Heart right ventricle (tissue), 16 donors: Measurements from ENCODE around the gene ORC4. TPM values are rescaled to one million over a fixed set of nuclear protein-coding genes. Genes with fewer than 3 reads are reported as not detected.

Source experiments
- ATAC-seq, 8 donors: fragments of 200-7000 bp; cut with Tn5 transposase; one replicate each; pipeline ENCODE4 v1.9.1; 2020; ENCODE audit warnings: mild to moderate bottlenecking in 8 of 8, moderate library complexity in 8 of 8, moderate number of reproducible peaks in 1 of 8
- DNase-seq, 2 donors: peaks; one replicate each; pipeline ENCODE4 v3.0.0-alpha.2; 2020
- H3K27ac ChIP-seq, 10 donors: fragments of 200-600 bp; sonication (generic) in 2 of 10; one replicate each; pipeline versions ENCODE4 v1.5.0 to v1.8.0; 2020 to 2022; ENCODE audit warnings: mild to moderate bottlenecking in 3 of 10
- H3K27me3 ChIP-seq, 7 donors: fragments of 200-600 bp; one replicate each; pipeline ENCODE4 v1.8.0; 2021 to 2022; ENCODE audit warnings: mild to moderate bottlenecking in 2 of 7
- H3K36me3 ChIP-seq, 9 donors: fragments of 200-600 bp; sonication (generic) in 1 of 9; one replicate each; pipeline versions ENCODE4 v1.5.0 to v1.8.0; 2020 to 2022; ENCODE audit warnings: mild to moderate bottlenecking in 2 of 9
- H3K4me1 ChIP-seq, 9 donors: fragments of 200-600 bp; sonication (generic) in 1 of 9; one replicate each; pipeline versions ENCODE4 v1.5.0 to v1.8.0; 2020 to 2022; ENCODE audit warnings: mild to moderate bottlenecking in 4 of 9
- H3K4me3 ChIP-seq, 10 donors: fragments of 200-600 bp; sonication (generic) in 2 of 10; one replicate each; pipeline versions ENCODE4 v1.5.0 to v1.8.0; 2020 to 2022; ENCODE audit warnings: mild to moderate bottlenecking in 7 of 10, moderate library complexity in 2 of 10
- H3K9me3 ChIP-seq, 11 donors: fragments of 200-600 bp in 10 of 11; sonication (generic) in 2 of 11; one replicate each; pipeline versions ENCODE4 v1.5.0 to v1.8.0; 2013 to 2022; ENCODE audit warnings: mild to moderate bottlenecking in 2 of 11, control low read depth in 1 of 11, moderate library complexity in 1 of 11
- CTCF ChIP-seq, 9 donors: fragments of 200-600 bp; sonication (generic) in 2 of 9; IDR thresholded peaks; one replicate each; pipeline versions ENCODE4 v1.5.0 to v1.8.0; 2021 to 2022; ENCODE audit warnings: antibody characterized with exemption in 9 of 9, mild to moderate bottlenecking in 5 of 9, moderate library complexity in 1 of 9
- WGBS, 2 donors: extraction: QIAGEN DNeasy Blood & Tissue Kit; methylation state at CpG; one replicate each; pipeline ENCODE4 v1.1.7; 2013; ENCODE audit warnings: inconsistent platforms in 1 of 2; 5-methylcytosine and 5-hydroxymethylcytosine counted together
- intact Hi-C, 10 donors: fragments of 100-400 bp; cut with DNase I; formaldehyde crosslinking; loops; one replicate each; pipeline versions ENCODE4 v1.11.1 to v1.14.2; 2022
- polyA plus RNA-seq, 2 donors: library from polyadenylated mRNA; stranded (reverse); fragments of 200-250 nt; gene quantifications; one replicate each; pipeline ENCODE4 v1.2.3, GENCODE V29; 2013
- total RNA-seq, 10 donors: library from RNA; stranded (reverse); fragmentation: NEBNext Ultra II Directional in 3 of 10; extraction: Animal tissue kit (Norgen Biotek cat#: 25700) in 3 of 10; gene quantifications; one replicate each; pipeline versions ENCODE4 v1.2.1 to v1.2.4, GENCODE V29; 2021 to 2023
- donor health status: Arrhythmogenic right ventricular cardiomyopathy.
- donor health status: ischemic (EF 13 %, LVEDD 7.1; RV severe dilation, severe dysfunction).
- donor health status: healthy with polysubstance abuse.
- donor health status: DM: no; HTN: yes; CAD: no.
- donor health status: DM: no; HTN: no; CAD: no.
- donor health status: ischemic (EF 25% LVEDD 6.9; RV normal size, moderate dysfunction).
- donor health status: ischemic (EF 25% LVEDD 5.7; RV mildly dilated, moderate dysfunction).
- donor health status: healthy.
- donor health status: DM: yes; HTN: yes; CAD: no.
- donor health status: Ischemic cardiomyopathy.
- donor health status: ischemic (EF 35%, LVEDD 5.7; RV mildly dilated, moderate dysfunction).
- donor health status: nonischemic (EF 11% LVEDD 7.7; RV severe dilation, severe dysfunction).
- donor health status: DM: yes; HTN: yes; CAD: no.
- donor health status: PGD.
- donor health status: ischemic (EF 29% LVEDD 5.4; RV normal size, mild dysfunction).
- donor health status: nonischemic (EF 23%, LVEDD 6.1; RV moderate dilation, normal function).

Gene ORC4
- total and polyA plus RNA-seq, 12 donors: 8.4 to 51.7 (median 38.8) TPM

DNA sequence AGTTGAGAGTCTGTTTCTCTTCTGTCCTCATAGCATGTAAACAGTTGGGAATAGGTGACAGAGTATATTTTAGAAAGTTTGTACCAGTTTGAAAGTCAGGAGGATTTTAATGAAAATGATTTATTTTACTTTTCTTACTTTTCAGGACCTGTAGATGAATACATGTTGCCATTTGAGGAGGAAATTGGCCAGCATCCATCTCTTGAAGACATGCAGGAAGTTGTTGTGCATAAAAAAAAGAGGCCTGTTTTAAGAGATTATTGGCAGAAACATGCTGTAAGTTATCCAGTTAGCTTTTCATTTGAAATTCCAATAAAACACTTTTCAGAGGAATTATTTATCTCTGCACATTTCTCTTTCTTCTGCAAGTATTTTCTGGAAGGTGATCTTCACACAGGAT lies 94.7 kb downstream of the ORC4 start:
- Histone ChIP-seq H3K4me1 (peaks cover 0 to 19% (median 9%) of the 10 kb centered on the region in 9 donors), H3K4me3 (no peak overlapping the region), H3K9me3 (no peaks in the 10 kb centered on the region), H3K27ac (no peak overlapping the region), H3K27me3 (no peaks in the 10 kb centered on the region), H3K36me3 (peaks cover 0 to 82% (median 18%) of the 10 kb centered on the region in 9 donors)
- DNase-seq (peak in 1 of 2 donors; percentile 7), ATAC-seq (no peak)
- intact Hi-C loops: no loop called here
- no peak for TF ChIP-seq CTCF (IDR thresholded peaks at IDR 0.05)

GRCh38 chr2:147924647-147925046 lies 95.9 kb downstream of the ORC4 start:
- Histone ChIP-seq H3K36me3 (peaks cover 0 to 82% (median 13%) of the 10 kb centered on the region in 9 donors), H3K27me3 (no peaks in the 10 kb centered on the region), H3K4me3 (no peak overlapping the region), H3K4me1 (peaks cover 0 to 19% (median 9%) of the 10 kb centered on the region in 9 donors), H3K9me3 (no peaks in the 10 kb centered on the region), H3K27ac (no peak overlapping the region)
- WGBS, 2 donors: 64 to 85% methylated on average over 3 of the region's 3 CpGs
- ATAC-seq: no peak
- intact Hi-C loops: no loop called here
- DNase-seq: no peak
- TF ChIP-seq CTCF (IDR thresholded peaks at IDR 0.05): no peak

GRCh38 chr2:147923846-147924245 lies 96.7 kb downstream of the ORC4 start:
- intact Hi-C loops: no loop called here
- H3K36me3 ChIP-seq: peaks cover 0 to 81% (median 13%) of the 10 kb centered on the region in 9 donors
- ATAC-seq: no peak
- peaks cover 0 to 19% (median 9%) of the 10 kb centered on the region in 9 donors for H3K4me1 ChIP-seq
- H3K27ac ChIP-seq: no peak overlapping the region
- H3K27me3 ChIP-seq: no peaks in the 10 kb centered on the region
- WGBS, 2 donors: 74 to 77% methylated on average over 3 of the region's 3 CpGs
- DNase-seq: no peak
- TF ChIP-seq CTCF (IDR thresholded peaks at IDR 0.05): no peak
- H3K4me3 ChIP-seq: no peak overlapping the region
- H3K9me3 ChIP-seq: no peaks in the 10 kb centered on the region

DNA sequence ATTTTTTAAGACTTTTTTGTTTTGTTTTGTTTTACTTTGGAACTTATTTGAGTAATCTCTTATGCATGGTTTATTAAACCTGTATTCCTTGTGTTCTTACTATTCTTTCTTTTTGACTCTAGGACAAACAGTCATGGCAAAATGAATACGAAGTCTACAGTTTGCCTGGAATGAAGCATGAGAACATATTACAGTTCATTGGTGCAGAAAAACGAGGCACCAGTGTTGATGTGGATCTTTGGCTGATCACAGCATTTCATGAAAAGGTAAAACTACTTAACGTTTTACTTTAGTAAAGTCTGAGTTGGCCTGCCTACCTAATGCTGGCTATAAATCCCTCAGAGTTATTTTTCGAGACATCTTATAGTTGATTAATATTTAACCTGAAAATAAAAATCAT lies 103.4 kb downstream of the ORC4 start:
- Histone ChIP-seq H3K4me3 (no peak overlapping the region), H3K9me3 (no peaks in the 10 kb centered on the region), H3K27ac (no peak overlapping the region), H3K4me1 (peaks cover 0 to 14% (median 10%) of the 10 kb centered on the region in 9 donors), H3K36me3 (peaks cover 0 to 74% (median 7%) of the 10 kb centered on the region in 9 donors), H3K27me3 (no peaks in the 10 kb centered on the region)
- TF ChIP-seq CTCF (IDR thresholded peaks at IDR 0.05): no peak
- intact Hi-C loops: loop anchor here in 4 of 10 donors (10.0 kb wide), 2 partner anchors 872 to 1182 kb away; no protein-coding TSS in a partner anchor
- no peak for DNase-seq
- ATAC-seq: no peak
- WGBS, 2 donors: 88 to 91% methylated on average over 4 of the region's 4 CpGs
